UCSD-AML1 (cell line): ENCODE results near the gene DACT2.
"Not testable (repeated sequence)": the region's sequence is repeated elsewhere in the genome, so short reads cannot be mapped to it uniquely, and the experiment has no call there.

Experiments
- DNase-seq: peaks from one replicate; lab custom pipeline; 2025; ENCODE audit not compliant: unreplicated experiment; lab: John Stamatoyannopoulos, UW

DACT2 gene

GRCh38 chr6:168267779-168268178, 51.8 kb downstream of the DACT2 start:
- DNase-seq: not testable (repeated sequence)

DNA sequence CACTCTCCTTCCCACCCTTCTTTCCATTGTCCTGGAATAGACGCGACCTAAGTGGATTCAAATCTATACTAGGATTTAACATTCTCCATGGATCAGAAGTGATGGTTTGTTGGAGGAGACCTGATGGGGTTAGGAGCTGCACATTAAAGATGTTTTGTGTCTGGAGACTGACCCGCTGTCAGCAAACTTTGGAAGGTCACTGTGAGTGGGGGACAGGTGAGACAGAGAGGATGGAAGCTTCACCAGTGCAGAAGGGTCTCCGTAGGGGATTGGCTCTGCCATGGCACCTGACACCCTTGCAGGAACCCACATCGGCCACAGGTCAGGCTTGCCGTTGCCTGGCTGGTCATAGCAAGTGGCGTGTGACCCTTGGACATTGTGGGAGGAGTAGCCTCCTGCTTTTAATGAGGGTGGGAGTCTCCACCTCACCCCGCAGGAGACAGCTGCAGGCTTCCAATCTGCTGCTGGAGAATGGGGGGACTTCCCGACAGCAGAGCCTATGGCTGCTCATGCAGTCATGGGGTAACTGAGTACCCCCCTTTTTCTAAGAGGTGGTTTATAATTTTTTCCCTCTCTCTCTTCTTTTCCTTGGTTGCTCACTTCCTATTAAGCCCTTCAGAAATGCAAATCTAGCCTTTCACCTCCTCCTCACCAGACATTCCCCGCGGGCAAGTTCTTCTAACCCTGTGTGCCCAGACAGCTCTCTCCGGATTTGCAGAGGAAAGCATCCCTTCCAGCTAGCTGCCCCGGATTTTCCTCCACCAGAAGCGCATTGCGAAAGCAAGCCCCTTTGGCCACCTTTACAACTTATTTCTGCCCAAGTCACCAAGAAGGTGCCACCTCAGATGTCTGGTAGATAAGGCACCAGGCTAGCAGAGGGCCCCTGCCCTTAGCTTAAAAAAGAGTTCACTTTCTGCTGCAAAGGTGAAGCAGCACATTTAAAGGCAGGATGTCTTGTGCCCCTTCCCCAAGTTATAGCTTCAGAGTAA, 53.5 kb downstream of the DACT2 start:
- no peak for DNase-seq

- no peak for DNase-seq
Observed at GRCh38 chr6:168265394-168265793, 54.2 kb downstream of the DACT2 start.

- no peak for DNase-seq
Observed at GRCh38 chr6:168264593-168265335, 54.8 kb downstream of the DACT2 start.

DNA sequence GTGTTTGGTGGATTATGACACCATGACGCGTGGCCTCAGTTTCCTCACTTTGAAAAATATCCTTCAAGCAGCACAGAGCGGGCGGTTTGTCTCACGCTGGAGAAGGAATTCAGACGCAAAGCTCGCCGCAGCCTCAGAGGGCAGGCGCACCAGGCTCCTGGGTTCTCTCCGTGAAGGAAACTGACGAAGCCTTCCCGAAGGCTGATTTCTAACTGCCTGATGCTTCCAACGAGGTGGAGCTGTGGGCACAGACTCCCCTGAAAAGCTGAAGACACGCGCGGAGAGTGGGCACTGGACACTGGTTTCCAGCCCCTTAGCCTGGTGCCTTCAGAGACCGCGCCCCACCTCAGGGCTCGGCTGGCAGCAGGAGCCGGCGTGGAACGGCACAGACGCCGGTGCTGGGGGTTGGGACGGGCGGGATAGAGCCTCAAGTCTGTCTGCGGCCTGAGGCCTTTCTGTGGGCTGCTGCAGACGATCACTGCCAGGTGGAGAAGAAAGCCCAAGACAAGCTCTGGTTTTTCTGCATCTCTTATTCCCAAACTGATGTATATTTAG, 56.1 kb downstream of the DACT2 start:
- DNase-seq: no peak

- no peak for DNase-seq
Observed at GRCh38 chr6:168261234-168261633, 58.3 kb downstream of the DACT2 start.

DNA sequence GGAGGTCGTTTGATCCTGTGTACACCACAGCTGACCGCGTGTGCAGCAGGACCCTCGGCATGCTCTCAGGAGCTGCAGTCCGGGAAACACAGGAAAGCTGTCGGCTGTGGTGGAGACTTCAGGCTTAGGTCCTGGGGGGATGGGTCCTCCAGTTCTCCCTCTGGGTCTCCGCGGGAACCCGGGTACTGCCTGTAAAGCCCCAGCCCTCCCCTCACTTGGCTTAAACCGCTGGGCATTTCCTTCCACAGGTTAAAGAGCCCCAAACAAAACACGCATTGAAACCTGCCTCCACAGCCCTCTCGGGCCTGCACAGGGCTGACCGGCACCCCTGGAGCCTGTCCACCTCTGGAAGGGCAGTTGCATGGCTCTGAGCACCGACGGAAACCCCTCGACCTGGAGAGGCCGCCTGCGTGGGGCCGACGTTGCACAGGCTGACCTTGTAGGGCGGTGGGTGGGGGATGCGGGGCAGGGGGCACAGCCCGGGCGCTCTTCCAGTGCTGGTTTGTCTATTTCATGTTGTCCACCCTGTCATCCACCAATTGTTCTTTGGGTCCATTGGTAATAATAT, 59.1 kb downstream of the DACT2 start:
- DNase-seq: no peak

DNA sequence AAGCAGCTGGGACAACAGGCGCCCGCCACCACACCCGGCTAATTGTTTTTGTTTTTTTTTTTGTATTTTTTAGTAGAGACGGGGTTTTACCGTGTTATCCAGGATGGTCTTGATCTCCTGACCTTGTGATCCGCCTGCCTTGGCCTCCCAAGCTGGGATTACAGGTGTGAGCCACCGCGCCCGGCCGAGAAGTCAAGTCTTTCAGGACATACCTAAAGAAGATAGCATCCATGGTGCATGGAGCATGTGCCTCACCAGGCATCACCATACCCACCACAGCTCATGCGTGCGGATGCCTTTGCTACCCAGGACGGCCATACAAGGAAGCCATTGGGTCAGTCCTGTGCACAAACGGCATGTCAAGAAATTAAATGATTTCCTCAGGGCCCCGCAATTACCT, 60.8 kb downstream of the DACT2 start:
- DNase-seq: no peak

GRCh38 chr6:168256940-168257339, 62.6 kb downstream of the DACT2 start:
- no peak for DNase-seq
